ENCODE measurements around the gene SPECC1. TPM values are rescaled to one million over a fixed set of nuclear protein-coding genes. Genes with fewer than 3 reads are reported as not detected.

The SPECC1 gene
- total RNA-seq, 1 donor from 2014 or later, result 83.0 TPM

DNA sequence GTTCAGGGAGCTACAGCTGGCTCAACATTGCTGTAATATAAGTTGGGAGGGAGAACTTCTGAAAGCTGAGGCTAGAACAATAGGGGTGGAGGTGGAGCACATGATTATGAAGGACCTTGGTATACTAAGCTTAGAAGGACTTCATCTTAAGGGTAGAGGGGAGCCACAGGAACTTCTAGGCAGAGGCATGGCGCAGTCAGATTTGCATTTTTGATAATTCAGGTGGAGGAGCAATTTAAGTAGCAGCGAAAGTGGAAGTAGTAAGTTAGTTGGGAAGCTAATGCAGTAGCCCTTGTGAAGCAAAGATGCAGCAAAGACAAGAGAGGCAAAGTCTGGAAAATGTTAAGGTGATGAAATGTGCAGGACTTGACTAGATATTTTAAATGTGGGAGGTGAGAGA, 144.1 kb downstream of the SPECC1 start:
- FAIRE-seq, result no peak
- peaks cover 9% of the 10 kb centered on the region for H3K4me1 Mint-ChIP-seq (ENCODE audit: low read depth, unreplicated experiment)
- no peak overlapping the region for H3K4me2 ChIP-seq (ENCODE audit: low read length)
- H3K4me1 ChIP-seq (ENCODE audit: insufficient read depth, low read length), result peaks cover 8% of the 10 kb centered on the region
- peaks cover 2% of the 10 kb centered on the region for H3K36me3 Mint-ChIP-seq (ENCODE audit: low read depth, unreplicated experiment)
- no peak overlapping the region for H3K4me3 ChIP-seq (ENCODE audit: insufficient read depth, low read depth, low read length)
- no peaks in the 10 kb centered on the region for H3K9me3 ChIP-seq (ENCODE audit: insufficient read depth, low read depth, low read length)
- DNase-seq (ENCODE audit: low read depth), result no peak
- H2AFZ ChIP-seq (ENCODE audit: low read depth, low read length), result no peak overlapping the region
- H3K27me3 Mint-ChIP-seq (ENCODE audit: low read depth, unreplicated experiment), result no peaks in the 10 kb centered on the region
- H3K27ac Mint-ChIP-seq (ENCODE audit: unreplicated experiment), result no peak overlapping the region
- no peak overlapping the region for H3K4me3 Mint-ChIP-seq (ENCODE audit: unreplicated experiment)
- peaks cover 19% of the 10 kb centered on the region for H3K79me2 ChIP-seq (ENCODE audit: insufficient read depth, low read length)
- H3K27ac ChIP-seq (ENCODE audit: low read depth, low read length), result no peak overlapping the region
- TF ChIP-seq, protein P1, sequence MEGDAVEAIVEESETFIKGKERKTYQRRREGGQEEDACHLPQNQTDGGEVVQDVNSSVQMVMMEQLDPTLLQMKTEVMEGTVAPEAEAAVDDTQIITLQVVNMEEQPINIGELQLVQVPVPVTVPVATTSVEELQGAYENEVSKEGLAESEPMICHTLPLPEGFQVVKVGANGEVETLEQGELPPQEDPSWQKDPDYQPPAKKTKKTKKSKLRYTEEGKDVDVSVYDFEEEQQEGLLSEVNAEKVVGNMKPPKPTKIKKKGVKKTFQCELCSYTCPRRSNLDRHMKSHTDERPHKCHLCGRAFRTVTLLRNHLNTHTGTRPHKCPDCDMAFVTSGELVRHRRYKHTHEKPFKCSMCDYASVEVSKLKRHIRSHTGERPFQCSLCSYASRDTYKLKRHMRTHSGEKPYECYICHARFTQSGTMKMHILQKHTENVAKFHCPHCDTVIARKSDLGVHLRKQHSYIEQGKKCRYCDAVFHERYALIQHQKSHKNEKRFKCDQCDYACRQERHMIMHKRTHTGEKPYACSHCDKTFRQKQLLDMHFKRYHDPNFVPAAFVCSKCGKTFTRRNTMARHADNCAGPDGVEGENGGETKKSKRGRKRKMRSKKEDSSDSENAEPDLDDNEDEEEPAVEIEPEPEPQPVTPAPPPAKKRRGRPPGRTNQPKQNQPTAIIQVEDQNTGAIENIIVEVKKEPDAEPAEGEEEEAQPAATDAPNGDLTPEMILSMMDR (IDR thresholded peaks at IDR 0.05; ENCODE audit: insufficient read depth, low read depth, low read length), result no peak
- TF ChIP-seq EZH2 (IDR thresholded peaks at IDR 0.05; ENCODE audit: insufficient read depth, low read length), result no peak
- H4K20me1 ChIP-seq (ENCODE audit: insufficient read depth, low read length), result peaks cover 15% of the 10 kb centered on the region
- no peaks in the 10 kb centered on the region for H3K36me3 ChIP-seq (ENCODE audit: insufficient read depth, low read length)
- no peak overlapping the region for H3K9ac ChIP-seq (ENCODE audit: low read length)
- H3K27me3 ChIP-seq (ENCODE audit: insufficient read depth, low read length), result peaks cover 4% of the 10 kb centered on the region
- H3K9me3 Mint-ChIP-seq (ENCODE audit: unreplicated experiment), result no peaks in the 10 kb centered on the region

DNA sequence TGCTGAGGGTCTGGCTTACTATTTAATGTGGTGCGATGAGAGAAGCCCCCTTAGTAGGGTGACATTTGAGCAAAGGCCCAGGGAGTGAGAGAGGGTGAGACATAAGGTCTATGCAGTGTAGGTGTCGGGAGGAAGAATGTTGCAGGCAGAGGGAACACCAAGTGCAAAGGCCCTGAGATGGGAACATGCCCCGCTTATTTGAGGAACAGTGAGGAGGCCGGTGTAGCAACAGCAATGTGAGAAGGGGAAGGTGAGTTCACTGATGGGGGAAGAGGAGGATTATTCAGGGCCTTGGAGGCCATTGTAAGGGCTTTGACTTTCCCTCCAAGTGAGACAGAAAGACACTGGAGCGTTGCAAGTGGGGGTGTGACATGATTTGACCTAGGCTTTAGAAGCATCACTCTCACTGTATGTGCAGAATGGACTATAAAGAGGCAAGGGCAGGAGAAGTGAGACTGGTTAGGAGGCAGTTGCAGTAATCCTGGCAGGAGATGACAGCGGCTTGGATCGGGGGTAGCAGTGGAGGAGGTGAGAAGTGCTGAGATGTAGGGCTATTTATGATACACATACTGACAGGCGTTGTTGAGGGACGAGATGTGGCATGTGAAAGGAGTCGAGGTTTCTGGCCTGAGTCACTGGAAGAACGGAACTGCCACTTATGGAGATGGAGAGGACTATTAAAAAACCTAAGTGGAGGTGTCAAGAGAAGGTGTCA, 145.3 kb downstream of the SPECC1 start:
- Histone ChIP-seq H3K79me2 (ENCODE audit: insufficient read depth, low read length) (peaks cover 31% of the 10 kb centered on the region), H3K36me3 (ENCODE audit: insufficient read depth, low read length) (no peaks in the 10 kb centered on the region), H3K4me2 (ENCODE audit: low read length) (no peak overlapping the region), H3K4me3 (ENCODE audit: insufficient read depth, low read depth, low read length) (no peak overlapping the region), H3K4me1 (ENCODE audit: insufficient read depth, low read length) (peaks cover 8% of the 10 kb centered on the region), H4K20me1 (ENCODE audit: insufficient read depth, low read length) (peaks cover 26% of the 10 kb centered on the region), H3K9ac (ENCODE audit: low read length) (no peak overlapping the region), H2AFZ (ENCODE audit: low read depth, low read length) (no peak overlapping the region), H3K9me3 (ENCODE audit: insufficient read depth, low read depth, low read length) (no peaks in the 10 kb centered on the region), H3K27me3 (ENCODE audit: insufficient read depth, low read length) (peaks cover 4% of the 10 kb centered on the region), H3K27ac (ENCODE audit: low read depth, low read length) (no peak overlapping the region)
- no peak overlapping the region for H3K4me3 Mint-ChIP-seq (ENCODE audit: unreplicated experiment)
- TF ChIP-seq, protein P1 (IDR thresholded peaks at IDR 0.05; ENCODE audit: insufficient read depth, low read depth, low read length), result no peak
- TF ChIP-seq EZH2 (IDR thresholded peaks at IDR 0.05; ENCODE audit: insufficient read depth, low read length), result no peak
- H3K4me1 Mint-ChIP-seq (ENCODE audit: low read depth, unreplicated experiment), result peaks cover 14% of the 10 kb centered on the region
- no peak overlapping the region for H3K27ac Mint-ChIP-seq (ENCODE audit: unreplicated experiment)
- H3K9me3 Mint-ChIP-seq (ENCODE audit: unreplicated experiment), result no peaks in the 10 kb centered on the region
- no peak for FAIRE-seq
- no peaks in the 10 kb centered on the region for H3K27me3 Mint-ChIP-seq (ENCODE audit: low read depth, unreplicated experiment)
- H3K36me3 Mint-ChIP-seq (ENCODE audit: low read depth, unreplicated experiment), result peaks cover 6% of the 10 kb centered on the region
- no peak for DNase-seq (ENCODE audit: low read depth)

Data from astrocyte (in vitro differentiated cells and primary cell).